Esophagus muscularis mucosa (tissue), 4 donors: ENCODE results near the gene TRIM46.

Experiments
- CTCF ChIP-seq, 3 experiments: fragments of 200-600 bp in 2 of 3; fragments of 450-650 bp in 1 of 3; sonication (generic) in 2 of 3; IDR thresholded peaks; one replicate each; pipeline ENCODE4 v1.5.1; 2017 to 2019; ENCODE audit warnings: antibody characterized with exemption in 3 of 3, mild to moderate bottlenecking in 2 of 3, moderate library complexity in 1 of 3
- EP300 ChIP-seq: sonication (generic); formaldehyde crosslinking; IDR thresholded peaks from one replicate; pipeline ENCODE4 v1.6.1; 2017; ENCODE audit warnings: antibody characterized with exemption
- POLR2A ChIP-seq: fragments of 450-650 bp; IDR thresholded peaks from one replicate; pipeline ENCODE4 v1.6.1; 2017; ENCODE audit warnings: antibody characterized with exemption, moderate library complexity, mild to moderate bottlenecking, low read depth

DNA sequence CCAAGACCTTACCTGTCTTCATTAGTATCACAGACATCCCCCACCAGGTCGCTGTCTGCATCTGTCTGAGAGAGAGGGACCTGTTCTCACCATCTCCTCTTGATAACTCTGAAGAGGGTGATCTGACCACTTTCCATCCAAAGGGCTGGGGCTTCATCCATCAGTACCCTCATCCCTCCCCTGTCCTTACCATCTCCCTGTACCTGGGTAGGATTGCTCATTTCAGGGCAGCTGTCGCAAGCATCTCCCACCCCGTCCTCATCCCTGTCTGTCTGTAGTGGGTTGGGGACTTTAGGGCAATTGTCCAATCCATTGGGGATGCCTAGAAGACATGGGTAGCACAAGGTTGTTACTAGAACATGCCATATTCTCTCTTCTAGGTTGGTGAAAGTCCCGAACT, 26.1 kb downstream of the TRIM46 start:
- TF ChIP-seq EP300 (no peak), CTCF (IDR thresholded peaks at IDR 0.05) (no peak), POLR2A (no peak)
